GM12878 (cell line): ENCODE results near the gene NARF. TPM values are rescaled to one million over a fixed set of nuclear protein-coding genes. Genes with fewer than 3 reads are reported as not detected.

Experiments
- ATF7 ChIP-seq: fragments of 450-650 bp; IDR thresholded peaks from 2 replicates; pipeline ENCODE4 v1.6.1; 2016; ENCODE audit warnings: low read depth, mild to moderate bottlenecking
- BCLAF1 ChIP-seq: fragments of 450-650 bp; IDR thresholded peaks from 2 replicates; pipeline ENCODE4 v1.6.1; 2017; ENCODE audit warnings: antibody characterized with exemption, mild to moderate bottlenecking, moderate library complexity
- BRCA1 ChIP-seq: IDR thresholded peaks from 2 replicates; pipeline ENCODE4 v1.6.1; 2011; ENCODE audit warnings: low read depth, low read length, improper control_type of control experiment
- CEBPB ChIP-seq, 2 experiments: fragments of 150-350 bp in 1 of 2; IDR thresholded peaks; 2 replicates each; pipeline ENCODE4 v1.6.1; 2012 to 2014; ENCODE audit warnings: low read depth in 2 of 2, low read length in 2 of 2, borderline replicate concordance in 1 of 2, inconsistent platforms in 1 of 2
- EGR1 ChIP-seq, 2 experiments: IDR thresholded peaks; 1 replicate in 1 of 2; 2 replicates in 1 of 2; pipeline ENCODE4 v1.6.1; 2011 to 2012; ENCODE audit warnings: low read depth in 2 of 2, low read length in 2 of 2, borderline replicate concordance in 1 of 2, mild to moderate bottlenecking in 1 of 2, moderate library complexity in 1 of 2
- FOS ChIP-seq: IDR thresholded peaks from 3 replicates; pipeline ENCODE4 v1.6.1; 2011; ENCODE audit warnings: borderline replicate concordance; ENCODE audit not compliant: insufficient read length; ENCODE audit errors: extremely low read depth
- FOXM1 ChIP-seq: IDR thresholded peaks from 2 replicates; pipeline ENCODE4 v1.6.1; 2012; ENCODE audit warnings: low read depth, mild to moderate bottlenecking, inconsistent platforms, low read length, moderate library complexity
- HDAC2 ChIP-seq: fragments of 200-600 bp; sonication (generic); IDR thresholded peaks from 2 replicates; pipeline ENCODE4 v1.6.1; 2017
- HDAC6 ChIP-seq: fragments of 200-600 bp; sonication (generic); IDR thresholded peaks from one replicate; pipeline ENCODE4 v1.8.0; 2017; ENCODE audit warnings: antibody characterized with exemption; ENCODE audit not compliant: unreplicated experiment
- HDGF ChIP-seq: fragments of 450-650 bp; IDR thresholded peaks from 2 replicates; pipeline ENCODE4 v1.6.1; 2016; ENCODE audit warnings: antibody characterized with exemption
- KAT2A ChIP-seq: conservative IDR thresholded peaks from 2 replicates; pipeline ENCODE4 v1.6.1; 2011; ENCODE audit warnings: low read depth, low read length; ENCODE audit not compliant: control insufficient read depth
- MEF2B ChIP-seq: fragments of 450-650 bp; IDR thresholded peaks from 2 replicates; pipeline ENCODE4 v1.6.1; 2018; ENCODE audit warnings: mild to moderate bottlenecking, moderate library complexity; ENCODE audit not compliant: partially characterized antibody, poor library complexity, severe bottlenecking
- MLLT1 ChIP-seq: fragments of 450-650 bp; IDR thresholded peaks from 2 replicates; pipeline ENCODE4 v1.6.1; 2016; ENCODE audit warnings: mild to moderate bottlenecking
- NR2F1 ChIP-seq: fragments of 450-650 bp; conservative IDR thresholded peaks from 2 replicates; pipeline ENCODE4 v1.6.1; 2017; ENCODE audit warnings: mild to moderate bottlenecking
- PML ChIP-seq: IDR thresholded peaks from 2 replicates; pipeline ENCODE4 v1.6.1; 2012; ENCODE audit warnings: low read length, inconsistent platforms
- POU2F2 ChIP-seq: IDR thresholded peaks from 3 replicates; pipeline ENCODE4 v1.6.1; 2011; ENCODE audit warnings: low read depth, mild to moderate bottlenecking, low read length, borderline replicate concordance
- RAD51 ChIP-seq: fragments of 450-650 bp; IDR thresholded peaks from 2 replicates; pipeline ENCODE4 v1.6.1; 2016; ENCODE audit warnings: moderate library complexity, mild to moderate bottlenecking, inconsistent platforms
- RELA ChIP-seq: fragments of 450-650 bp; IDR thresholded peaks from 2 replicates; pipeline ENCODE4 v1.8.0; 2014; ENCODE audit warnings: borderline replicate concordance; ENCODE audit not compliant: partially characterized antibody
- STAT3 ChIP-seq: IDR thresholded peaks from 2 replicates; pipeline ENCODE4 v1.6.1; 2011; ENCODE audit warnings: low read depth, low read length, improper control_type of control experiment
- SUPT20H ChIP-seq: IDR thresholded peaks from 2 replicates; pipeline ENCODE4 v1.6.1; 2011; ENCODE audit warnings: low read depth, mild to moderate bottlenecking, low read length, moderate library complexity, borderline replicate concordance; ENCODE audit not compliant: control insufficient read depth
- TARDBP ChIP-seq: IDR thresholded peaks from 2 replicates; pipeline ENCODE4 v1.6.1; 2016; ENCODE audit warnings: borderline replicate concordance
- YY1 ChIP-seq: IDR thresholded peaks from 2 replicates; pipeline ENCODE4 v1.6.1; 2011; ENCODE audit warnings: low read depth, mild to moderate bottlenecking, low read length
- ZNF384 ChIP-seq: IDR thresholded peaks from 2 replicates; pipeline ENCODE4 v1.6.1; 2012; ENCODE audit warnings: low read depth, mild to moderate bottlenecking, low read length, improper control_type of control experiment, borderline replicate concordance
- polyA plus RNA-seq, 11 experiments: library from polyadenylated mRNA; depleted of rRNA in 4 of 11; unstranded in 6 of 11; stranded (reverse) in 5 of 11; fragments of >200 nt; fragmentation: Nextera tagmentation in 4 of 11; fragmentation: Illumina TruSeq in 1 of 11; extraction: Ambion mirVana in 4 of 11; extraction: Trizol in 1 of 11; gene quantifications; 1 replicate in 1 of 11; 2 replicates in 10 of 11; pipeline versions ENCODE4 v1.2.1 to v1.2.3, GENCODE V29; 2011 to 2016; ENCODE audit warnings: inconsistent platforms in 2 of 11, missing spikeins in 2 of 11, low read depth in 1 of 11
- total RNA-seq, 4 experiments: library from RNA; depleted of rRNA in 3 of 4; stranded (reverse); fragments of >200 nt in 3 of 4; fragmentation: Illumina TruSeq in 1 of 4; extraction: Trizol in 1 of 4; gene quantifications; 2 replicates each; pipeline versions ENCODE4 v1.2.1 to v1.2.3, GENCODE V29; 2013 to 2021
- TF ChIP-seq, protein P1 (sequence below): fragments of 450-650 bp; IDR thresholded peaks from 2 replicates; pipeline ENCODE4 v1.6.1; 2017; ENCODE audit warnings: borderline replicate concordance

NARF gene
- total and polyA plus RNA-seq, 10 of the 15 experiments (the other 5 are each of a cell fraction or from before 2014, with no cell fraction given): 16.7 to 126 (median 47.5) TPM

GRCh38 chr17:82418001-82418986, 40.2 kb upstream of the NARF start, which contains the start of the genes HEXD and OGFOD3 (continued):
- TF ChIP-seq MLLT1: 0 out of 2 replicates have a peak, but pooled peaks have one; percentile 32
- 0 out of 2 replicates have a peak, but pooled peaks have one; percentile 34 for TF ChIP-seq PML
- peak; percentile 70; the same call in 2 of the 3 replicates for TF ChIP-seq POU2F2
- peak; percentile 77 for TF ChIP-seq NR2F1
- TF ChIP-seq FOS: no peak
- TF ChIP-seq RELA: peak; percentile 83
- no peak for TF ChIP-seq RAD51
- TF ChIP-seq SUPT20H: no peak
- TF ChIP-seq STAT3: no peak
- no peak for TF ChIP-seq BRCA1
- no peak for TF ChIP-seq FOXM1
- no peak for TF ChIP-seq KAT2A
- TF ChIP-seq, protein P1, sequence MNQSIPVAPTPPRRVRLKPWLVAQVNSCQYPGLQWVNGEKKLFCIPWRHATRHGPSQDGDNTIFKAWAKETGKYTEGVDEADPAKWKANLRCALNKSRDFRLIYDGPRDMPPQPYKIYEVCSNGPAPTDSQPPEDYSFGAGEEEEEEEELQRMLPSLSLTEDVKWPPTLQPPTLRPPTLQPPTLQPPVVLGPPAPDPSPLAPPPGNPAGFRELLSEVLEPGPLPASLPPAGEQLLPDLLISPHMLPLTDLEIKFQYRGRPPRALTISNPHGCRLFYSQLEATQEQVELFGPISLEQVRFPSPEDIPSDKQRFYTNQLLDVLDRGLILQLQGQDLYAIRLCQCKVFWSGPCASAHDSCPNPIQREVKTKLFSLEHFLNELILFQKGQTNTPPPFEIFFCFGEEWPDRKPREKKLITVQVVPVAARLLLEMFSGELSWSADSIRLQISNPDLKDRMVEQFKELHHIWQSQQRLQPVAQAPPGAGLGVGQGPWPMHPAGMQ: no peak
- 0 out of 2 replicates have a peak, but pooled peaks have one; percentile 76 for TF ChIP-seq TARDBP
- TF ChIP-seq ZNF384: no peak
- TF ChIP-seq HDAC2: no peak
- TF ChIP-seq EGR1 (IDR thresholded peaks at IDR 0.05; ENCODE audit: borderline replicate concordance in 1 of 2, low read depth in 2 of 2, low read length in 2 of 2): peak; percentile 63 to 93
- TF ChIP-seq HDGF: no peak
- TF ChIP-seq ATF7: no peak
- TF ChIP-seq CEBPB (IDR thresholded peaks at IDR 0.05; ENCODE audit: borderline replicate concordance in 1 of 2, low read depth in 2 of 2, low read length in 2 of 2): no peak
- peak; percentile 47; the same call in 1 of the 2 replicates for TF ChIP-seq BCLAF1
- no peak for TF ChIP-seq MEF2B
- peak; percentile 95 for TF ChIP-seq YY1
- peak; percentile 15 for TF ChIP-seq HDAC6
